ENCODE results near the gene PEPD.

The PEPD gene

DNA sequence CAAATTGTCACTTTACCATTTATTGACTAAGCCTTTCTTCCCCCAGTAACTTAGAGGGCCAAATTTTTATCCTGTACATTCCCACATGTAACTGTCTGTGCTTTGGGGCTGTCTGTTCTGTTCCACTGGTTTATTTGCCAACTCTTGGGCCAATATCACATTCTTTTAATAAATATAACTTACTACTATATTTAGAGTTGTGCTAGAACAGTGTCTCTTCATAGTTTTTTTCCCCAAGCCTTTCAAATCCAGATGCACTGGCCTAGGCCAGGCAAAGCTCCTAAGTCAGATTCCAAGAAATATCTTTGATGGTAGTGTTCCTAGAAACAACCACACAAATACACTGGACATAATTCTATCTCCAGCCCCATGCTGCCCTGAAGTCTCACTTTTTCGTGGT, 164.0 kb downstream of the PEPD start:
- no peak for TF ChIP-seq CTCF (IDR thresholded peaks at IDR 0.05; ENCODE audit: extremely low read depth, missing control alignments)
- DNase-seq (ENCODE audit: low spot score): no peak

- no peak for DNase-seq (ENCODE audit: low spot score)
- TF ChIP-seq CTCF (IDR thresholded peaks at IDR 0.05; ENCODE audit: extremely low read depth, missing control alignments): no peak
Observed at GRCh38 chr19:33355535-33355934, 166.1 kb downstream of the PEPD start.

- DNase-seq (ENCODE audit: low spot score): no peak
- no peak for TF ChIP-seq CTCF (IDR thresholded peaks at IDR 0.05; ENCODE audit: extremely low read depth, missing control alignments)
Observed at GRCh38 chr19:33350538-33351309, 170.9 kb downstream of the PEPD start.

GRCh38 chr19:33349319-33350289, 172.0 kb downstream of the PEPD start:
- DNase-seq (ENCODE audit: low spot score): no peak
- TF ChIP-seq CTCF (IDR thresholded peaks at IDR 0.05; ENCODE audit: extremely low read depth, missing control alignments): no peak

GRCh38 chr19:33348301-33349010, 173.1 kb downstream of the PEPD start:
- no peak for TF ChIP-seq CTCF (IDR thresholded peaks at IDR 0.05; ENCODE audit: extremely low read depth, missing control alignments)

DNA sequence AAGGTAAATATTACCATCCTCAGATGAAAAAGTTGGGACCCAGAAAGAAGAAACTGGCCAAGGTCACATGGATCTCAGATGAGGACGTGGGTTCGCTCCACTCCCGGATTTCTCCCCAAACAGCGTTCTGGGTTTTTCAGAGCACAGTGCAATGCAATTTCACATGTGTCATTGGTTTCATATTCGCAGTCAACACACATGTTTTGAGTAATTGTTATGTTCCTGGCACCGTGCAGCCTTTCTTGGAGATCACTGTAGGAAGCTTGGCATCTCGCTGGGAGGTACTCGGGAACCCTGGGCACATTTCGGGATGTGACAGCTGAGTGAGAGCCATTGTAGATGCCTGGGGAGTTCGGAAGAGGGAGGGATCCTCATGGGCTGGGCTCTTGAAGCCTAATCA, 174.3 kb downstream of the PEPD start:
- DNase-seq (ENCODE audit: low spot score): no peak
- TF ChIP-seq CTCF (IDR thresholded peaks at IDR 0.05; ENCODE audit: extremely low read depth, missing control alignments): no peak

More at GRCh38 chr19:33348301-33349010, 173.1 kb downstream of the PEPD start:
- DNase-seq (ENCODE audit: low spot score): no peak
